ENCODE data around the gene HIF3A.

The HIF3A gene

GRCh38 chr19:46326608-46327007 is 29.8 kb downstream of the HIF3A start:
- Mint-ChIP-seq H3K36me3 (peaks cover 1 to 9% of the 10 kb centered on the region in 2 donors), H3K4me3 (no peak overlapping the region), H3K9me3 (peaks cover 27 to 33% of the 10 kb centered on the region in 2 donors)

GRCh38 chr19:46328079-46328478 is 31.2 kb downstream of the HIF3A start:
- H3K36me3 Mint-ChIP-seq = peaks cover 1 to 9% of the 10 kb centered on the region in 2 donors
- H3K27me3 Mint-ChIP-seq = peaks cover 20 to 21% of the 10 kb centered on the region in 2 donors
- peaks cover 27 to 33% of the 10 kb centered on the region in 2 donors for H3K9me3 Mint-ChIP-seq
- no peak overlapping the region for H3K27ac Mint-ChIP-seq
- no peak overlapping the region for H3K4me3 Mint-ChIP-seq
- DNase-seq = no peak
- no peaks in the 10 kb centered on the region for H3K4me1 Mint-ChIP-seq
- ATAC-seq (replicated peaks) = no peak

More at GRCh38 chr19:46326608-46327007, 29.8 kb downstream of the HIF3A start:
- DNase-seq = no peak
- ATAC-seq (replicated peaks) = no peak
- H3K4me1 Mint-ChIP-seq = no peaks in the 10 kb centered on the region
- no peak overlapping the region for H3K27ac Mint-ChIP-seq
- H3K27me3 Mint-ChIP-seq = peaks cover 20 to 25% of the 10 kb centered on the region in 2 donors

- H3K36me3 Mint-ChIP-seq = peaks cover 1 to 8% of the 10 kb centered on the region in 2 donors
- no peak overlapping the region for H3K27ac Mint-ChIP-seq
- DNase-seq (no peak), ATAC-seq (replicated peaks) (no peak)
- H3K9me3 Mint-ChIP-seq = peaks cover 24 to 32% of the 10 kb centered on the region in 2 donors
- H3K4me3 Mint-ChIP-seq = no peak overlapping the region
- H3K4me1 Mint-ChIP-seq = no peaks in the 10 kb centered on the region
- H3K27me3 Mint-ChIP-seq = peaks cover 19 to 21% of the 10 kb centered on the region in 2 donors
Observed at GRCh38 chr19:46330319-46330918, 33.6 kb downstream of the HIF3A start.

GRCh38 chr19:46337487-46337886 is 40.6 kb downstream of the HIF3A start:
- Mint-ChIP-seq H3K36me3 (no peaks in the 10 kb centered on the region), H3K4me3 (no peak overlapping the region), H3K4me1 (peaks cover 0 to 10% of the 10 kb centered on the region in 2 donors), H3K27me3 (peaks cover 18 to 30% of the 10 kb centered on the region in 2 donors), H3K9me3 (no peaks in the 10 kb centered on the region), H3K27ac (no peak overlapping the region)
- DNase-seq = no peak
- no peak for ATAC-seq (replicated peaks)

GRCh38 chr19:46339446-46339845 is 42.6 kb downstream of the HIF3A start:
- no peak overlapping the region for H3K27ac Mint-ChIP-seq
- ATAC-seq (replicated peaks) (no peak), DNase-seq (no peak)
- H3K4me1 Mint-ChIP-seq = peaks cover 0 to 10% of the 10 kb centered on the region in 2 donors
- H3K36me3 Mint-ChIP-seq = no peaks in the 10 kb centered on the region
- H3K4me3 Mint-ChIP-seq = no peak overlapping the region
- H3K9me3 Mint-ChIP-seq = no peaks in the 10 kb centered on the region
- peaks cover 25 to 46% of the 10 kb centered on the region in 2 donors for H3K27me3 Mint-ChIP-seq

- Mint-ChIP-seq H3K4me3 (no peak overlapping the region), H3K27ac (no peak overlapping the region), H3K9me3 (no peaks in the 10 kb centered on the region), H3K4me1 (peaks cover 0 to 10% of the 10 kb centered on the region in 2 donors), H3K27me3 (peaks cover 25 to 47% of the 10 kb centered on the region in 2 donors), H3K36me3 (no peaks in the 10 kb centered on the region)
- no peak for DNase-seq
- no peak for ATAC-seq (replicated peaks)
Observed at GRCh38 chr19:46340051-46340659, 43.3 kb downstream of the HIF3A start.

- no peak for DNase-seq
- Mint-ChIP-seq H3K27me3 (peaks cover 27 to 48% of the 10 kb centered on the region in 2 donors), H3K36me3 (no peaks in the 10 kb centered on the region), H3K9me3 (no peaks in the 10 kb centered on the region), H3K4me3 (no peak overlapping the region), H3K4me1 (peaks cover 0 to 10% of the 10 kb centered on the region in 2 donors), H3K27ac (no peak overlapping the region)
- no peak for ATAC-seq (replicated peaks)
Observed at GRCh38 chr19:46341937-46342336, 45.1 kb downstream of the HIF3A start.

- H3K36me3 Mint-ChIP-seq = peaks cover 6 to 20% of the 10 kb centered on the region in 2 donors
Observed at GRCh38 chr19:46344363-46344762, 47.5 kb downstream of the HIF3A start.

GRCh38 chr19:46345157-46345556 is 48.3 kb downstream of the HIF3A start:
- Mint-ChIP-seq H3K36me3 (peaks cover 9 to 27% of the 10 kb centered on the region in 2 donors), H3K27ac (no peak overlapping the region), H3K27me3 (peaks cover 25 to 38% of the 10 kb centered on the region in 2 donors), H3K4me3 (no peak overlapping the region), H3K4me1 (peaks cover 26 to 40% of the 10 kb centered on the region in 2 donors), H3K9me3 (no peaks in the 10 kb centered on the region)
- no peak for ATAC-seq (replicated peaks)
- no peak for DNase-seq

More at GRCh38 chr19:46344363-46344762, 47.5 kb downstream of the HIF3A start:
- peaks cover 18 to 33% of the 10 kb centered on the region in 2 donors for H3K4me1 Mint-ChIP-seq
- no peaks in the 10 kb centered on the region for H3K9me3 Mint-ChIP-seq
- no peak for DNase-seq
- peaks cover 27 to 40% of the 10 kb centered on the region in 2 donors for H3K27me3 Mint-ChIP-seq
- H3K27ac Mint-ChIP-seq = no peak overlapping the region
- H3K4me3 Mint-ChIP-seq = no peak overlapping the region
- ATAC-seq (replicated peaks) = no peak

GRCh38 chr19:46346821-46347571 is 50.2 kb downstream of the HIF3A start, which contains the start of gene PPP5C:
TSS of gene PPP5C (plus strand) at chr19:46347087. CDS start at chr19:46347097, 10 bp downstream.
- Mint-ChIP-seq H3K36me3 (peaks cover 10 to 35% of the 10 kb centered on the region in 2 donors), H3K27ac (peak within 1 kb of the TSS; percentile 97), H3K4me1 (peaks cover 37 to 49% of the 10 kb centered on the region in 2 donors), H3K4me3 (peak within 1 kb of the TSS; percentile 91 to 97), H3K9me3 (peaks cover 0 to under 1% of the 10 kb centered on the region in 2 donors), H3K27me3 (peaks cover 13 to 24% of the 10 kb centered on the region in 2 donors)
- ATAC-seq (replicated peaks) (peak; percentile 72 to 79), DNase-seq (peak; percentile 91)

- peaks cover 12 to 23% of the 10 kb centered on the region in 2 donors for H3K27me3 Mint-ChIP-seq
- peak overlapping the region; percentile 91 to 97 for H3K4me3 Mint-ChIP-seq
- ATAC-seq (replicated peaks) = no peak
- peaks cover 0 to 1% of the 10 kb centered on the region in 2 donors for H3K9me3 Mint-ChIP-seq
- DNase-seq = no peak
- H3K36me3 Mint-ChIP-seq = peaks cover 11 to 37% of the 10 kb centered on the region in 2 donors
- H3K27ac Mint-ChIP-seq = peak overlapping the region; percentile 97
- peaks cover 39 to 52% of the 10 kb centered on the region in 2 donors for H3K4me1 Mint-ChIP-seq
Observed at GRCh38 chr19:46347572-46347883, 50.7 kb downstream of the HIF3A start.

GRCh38 chr19:46347985-46348384 is 51.1 kb downstream of the HIF3A start:
- peaks cover 11 to 40% of the 10 kb centered on the region in 2 donors for H3K36me3 Mint-ChIP-seq
- DNase-seq = no peak
- no peak for ATAC-seq (replicated peaks)
- peaks cover 12 to 22% of the 10 kb centered on the region in 2 donors for H3K27me3 Mint-ChIP-seq
- H3K4me3 Mint-ChIP-seq = peak overlapping the region; percentile 91 to 97
- peaks cover 0 to 1% of the 10 kb centered on the region in 2 donors for H3K9me3 Mint-ChIP-seq
- peaks cover 39 to 52% of the 10 kb centered on the region in 2 donors for H3K4me1 Mint-ChIP-seq
- no peak overlapping the region for H3K27ac Mint-ChIP-seq

- Mint-ChIP-seq H3K9me3 (peaks cover 0 to 1% of the 10 kb centered on the region in 2 donors), H3K27me3 (peaks cover 5 to 7% of the 10 kb centered on the region in 2 donors), H3K4me1 (peaks cover 39 to 57% of the 10 kb centered on the region in 2 donors), H3K27ac (peak overlapping the region; percentile 97), H3K4me3 (peak overlapping the region; percentile 73 to 97), H3K36me3 (peaks cover 14 to 50% of the 10 kb centered on the region in 2 donors)
- ATAC-seq (replicated peaks) (no peak), DNase-seq (no peak)
Observed at GRCh38 chr19:46349311-46349993, 52.6 kb downstream of the HIF3A start.
